NCI-H82 (cell line): Measurements from ENCODE around the gene IL1RAPL2.
"Not testable (repeated sequence)": the region's sequence is repeated elsewhere in the genome, so short reads cannot be mapped to it uniquely, and the experiment has no call there.

Source experiments
- DNase-seq: peaks from one replicate; lab custom pipeline; 2025; lab: John Stamatoyannopoulos, UW

The IL1RAPL2 gene

GRCh38 chrX:104854790-104855340 lies 288.9 kb downstream of the IL1RAPL2 start:
- DNase-seq, result no peak

DNA sequence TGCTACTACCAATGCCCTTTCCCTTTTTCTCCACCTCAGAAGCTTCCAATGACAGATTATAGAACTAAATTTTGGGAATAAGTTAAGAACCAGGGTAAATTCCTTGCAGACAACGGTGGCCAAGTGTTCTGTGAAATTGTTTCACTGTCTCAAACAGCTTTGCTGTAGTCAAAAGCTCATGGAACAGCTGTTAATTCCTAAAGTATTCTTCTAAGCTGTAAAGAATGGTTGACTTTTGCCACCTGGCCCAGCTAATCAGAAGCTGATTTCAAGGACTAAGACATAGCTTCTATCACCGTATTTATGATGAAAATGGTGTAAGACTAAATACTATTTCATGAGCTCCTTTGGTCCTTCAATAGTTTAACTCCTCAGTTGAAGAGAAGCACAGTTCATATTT lies 297.5 kb downstream of the IL1RAPL2 start:
- peak; percentile 7 for DNase-seq

- DNase-seq, result no peak
Observed at GRCh38 chrX:104864296-104864695, 298.3 kb downstream of the IL1RAPL2 start.

GRCh38 chrX:104877504-104877903 lies 311.5 kb downstream of the IL1RAPL2 start:
- no peak for DNase-seq

DNA sequence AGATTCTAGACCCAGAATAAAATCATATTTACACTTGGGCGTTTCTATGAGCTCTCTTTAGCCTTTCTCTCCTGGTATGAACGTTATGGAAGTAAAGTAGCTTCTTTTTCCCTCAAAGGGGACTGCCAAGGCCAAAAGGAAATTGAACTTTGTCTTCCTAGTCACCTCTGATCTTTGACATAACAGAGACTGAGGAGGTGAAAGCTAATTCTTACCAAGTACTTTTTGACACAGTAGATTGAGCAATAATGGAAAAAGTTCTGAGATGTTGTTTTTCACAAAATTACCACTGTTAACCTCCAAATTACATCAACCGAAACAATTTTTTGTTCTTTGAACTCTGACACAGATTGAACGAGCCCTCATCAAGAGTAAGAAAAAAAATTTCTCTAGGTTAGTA lies 336.1 kb downstream of the IL1RAPL2 start:
- DNase-seq, result no peak

DNA sequence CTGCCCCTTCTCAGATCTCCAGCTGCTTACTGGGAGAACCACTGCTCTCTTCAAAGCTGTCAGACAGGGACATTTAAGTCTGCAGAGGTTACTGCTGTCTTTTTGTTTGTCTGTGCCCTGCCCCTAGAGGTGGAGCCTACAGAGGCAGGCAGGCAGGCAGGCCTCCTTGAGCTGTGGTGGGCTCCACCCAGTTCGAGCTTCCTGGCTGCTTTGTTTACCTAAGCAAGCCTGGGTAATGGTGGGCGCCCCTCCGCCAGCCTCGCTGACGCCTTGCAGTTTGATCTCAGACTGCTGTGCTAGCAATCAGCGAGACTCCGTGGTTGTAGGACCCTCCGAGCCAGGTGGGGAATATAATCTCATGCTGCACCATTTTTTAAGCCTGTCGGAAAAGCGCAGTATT lies 343.7 kb downstream of the IL1RAPL2 start:
- DNase-seq, result not testable (repeated sequence)

DNA sequence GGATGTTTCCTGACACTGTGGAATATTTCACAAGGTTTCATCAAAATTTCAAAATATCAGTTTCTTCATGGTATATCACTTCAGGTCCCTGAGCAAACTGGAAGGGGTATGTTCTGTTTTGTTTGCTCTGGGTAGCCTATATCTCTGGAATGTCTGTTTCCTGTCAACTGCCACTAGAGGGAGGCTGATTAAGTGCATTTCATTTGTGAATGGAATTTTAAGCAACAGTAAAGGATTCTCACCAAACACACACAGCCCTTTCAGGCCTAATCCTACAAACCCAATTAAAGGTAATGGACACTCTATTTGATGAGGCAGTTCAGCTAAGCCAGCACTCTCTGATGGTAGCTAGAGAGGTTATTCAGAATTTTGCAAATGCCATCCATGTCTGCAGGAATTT lies 347.3 kb downstream of the IL1RAPL2 start:
- DNase-seq, result peak; percentile 92

GRCh38 chrX:104914686-104915085 lies 348.7 kb downstream of the IL1RAPL2 start:
- not testable (repeated sequence) for DNase-seq

GRCh38 chrX:104918122-104918521 lies 352.1 kb downstream of the IL1RAPL2 start:
- no peak for DNase-seq

DNA sequence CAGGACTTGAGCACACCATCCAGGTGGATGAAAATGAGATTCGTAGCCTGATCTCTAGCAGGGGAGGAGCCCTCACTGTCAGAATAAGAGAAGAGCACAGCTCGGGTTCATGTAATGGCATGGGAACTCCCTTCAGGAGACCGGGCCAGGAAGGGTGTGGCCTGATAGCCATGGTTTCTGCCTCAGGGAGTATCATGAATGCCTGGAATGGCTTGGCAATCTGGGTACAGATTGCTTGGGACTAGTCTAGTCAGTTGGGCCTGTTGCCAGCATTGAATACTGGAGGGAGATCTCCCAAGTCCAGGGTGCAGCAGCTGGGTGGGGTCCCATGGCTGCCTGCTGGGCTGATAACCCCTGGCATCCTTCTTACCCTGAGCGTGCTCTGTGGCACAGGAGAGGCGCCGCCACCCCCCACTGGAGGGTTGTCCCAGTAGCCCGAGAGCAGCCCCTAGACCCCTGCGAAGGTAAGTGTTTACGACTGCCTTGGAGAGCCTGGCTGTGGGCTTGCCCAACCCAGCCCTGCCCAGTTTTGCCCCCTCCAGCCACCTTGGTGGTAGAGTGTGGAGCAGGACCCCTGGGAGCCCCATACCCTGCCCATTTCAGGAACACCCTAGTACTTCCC lies 355.7 kb downstream of the IL1RAPL2 start:
- DNase-seq, result no peak

DNA sequence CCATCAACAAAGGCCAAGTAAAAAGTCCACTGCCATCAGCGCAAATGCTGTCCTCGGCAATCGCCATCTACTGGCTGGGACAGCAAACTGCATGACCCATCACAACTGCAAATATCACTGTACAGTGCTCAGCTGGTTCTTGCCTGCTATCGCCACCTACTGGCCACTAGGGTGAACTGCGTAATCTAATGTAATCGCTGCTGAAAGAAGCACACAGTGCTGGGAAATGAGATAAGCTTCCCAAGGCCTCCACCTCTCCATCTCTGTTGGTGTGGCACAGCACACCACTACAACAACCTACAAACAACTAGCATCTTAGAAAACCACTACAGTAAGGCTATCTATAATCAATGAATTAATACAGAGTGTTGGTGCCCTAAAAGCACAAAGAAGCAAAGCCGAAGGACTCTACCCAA lies 356.2 kb downstream of the IL1RAPL2 start:
- peak; percentile 79 for DNase-seq

DNA sequence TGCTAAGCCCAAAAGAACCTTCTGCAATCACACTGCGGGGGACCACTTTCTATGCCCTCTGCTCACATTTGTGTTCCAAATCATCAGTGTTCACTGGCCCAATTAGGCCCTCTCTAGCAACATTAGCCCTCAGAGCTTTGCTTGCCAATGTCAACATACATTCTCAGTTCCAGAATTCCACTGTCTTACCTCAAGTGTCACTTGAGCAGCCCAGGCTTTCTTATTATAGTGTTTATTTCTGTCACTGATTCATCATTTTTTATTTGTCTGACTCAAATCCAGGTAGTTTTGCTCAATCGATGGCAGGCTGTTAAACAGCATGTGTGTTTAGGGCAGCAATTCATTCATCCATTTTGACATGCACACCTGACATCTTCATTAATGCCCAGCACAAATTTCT lies 363.3 kb downstream of the IL1RAPL2 start:
- DNase-seq, result no peak

GRCh38 chrX:104935581-104935980 lies 369.6 kb downstream of the IL1RAPL2 start:
- no peak for DNase-seq

DNA sequence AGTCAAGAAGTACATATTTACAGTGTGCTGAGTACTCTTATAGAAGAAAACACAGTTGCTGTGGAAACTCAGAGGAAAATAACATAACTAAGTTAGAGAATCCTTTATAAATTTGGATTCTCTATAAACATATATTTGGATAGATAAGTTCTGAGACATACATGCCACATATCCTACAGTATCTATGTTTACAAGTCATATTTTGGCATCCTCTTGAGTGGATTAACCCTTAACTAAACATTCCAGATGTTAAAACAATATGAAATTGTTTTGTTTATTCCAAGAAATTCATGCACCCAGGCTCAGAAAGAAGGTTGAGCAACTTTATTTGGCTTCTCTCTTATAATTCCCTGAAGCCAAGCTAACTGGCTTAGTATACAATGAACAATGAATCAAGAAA lies 387.3 kb downstream of the IL1RAPL2 start:
- DNase-seq, result no peak

DNA sequence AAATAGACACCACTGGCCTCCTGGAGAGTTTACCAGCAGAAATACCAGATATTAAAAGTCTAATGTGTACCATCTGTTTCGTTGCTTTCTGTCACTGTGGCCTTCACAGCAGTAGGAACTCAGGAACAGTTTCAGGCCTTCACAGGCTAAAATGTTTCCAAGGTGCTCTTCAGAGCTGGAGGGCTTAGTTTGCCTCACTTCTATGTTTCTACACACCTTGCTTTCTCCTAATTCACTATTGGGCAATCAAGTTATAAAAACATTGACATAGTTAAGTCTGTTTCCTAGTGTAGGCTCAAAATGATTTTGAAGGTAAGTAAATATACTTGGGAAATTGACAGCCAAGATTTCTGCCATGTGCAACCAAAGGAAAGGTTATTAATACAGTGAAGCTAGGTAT lies 395.9 kb downstream of the IL1RAPL2 start:
- no peak for DNase-seq

GRCh38 chrX:104968241-104968640 lies 402.2 kb downstream of the IL1RAPL2 start:
- DNase-seq, result no peak

GRCh38 chrX:104972737-104973136 lies 406.7 kb downstream of the IL1RAPL2 start:
- DNase-seq, result peak; percentile 66

- DNase-seq, result no peak
Observed at GRCh38 chrX:104987063-104987462, 421.1 kb downstream of the IL1RAPL2 start.

DNA sequence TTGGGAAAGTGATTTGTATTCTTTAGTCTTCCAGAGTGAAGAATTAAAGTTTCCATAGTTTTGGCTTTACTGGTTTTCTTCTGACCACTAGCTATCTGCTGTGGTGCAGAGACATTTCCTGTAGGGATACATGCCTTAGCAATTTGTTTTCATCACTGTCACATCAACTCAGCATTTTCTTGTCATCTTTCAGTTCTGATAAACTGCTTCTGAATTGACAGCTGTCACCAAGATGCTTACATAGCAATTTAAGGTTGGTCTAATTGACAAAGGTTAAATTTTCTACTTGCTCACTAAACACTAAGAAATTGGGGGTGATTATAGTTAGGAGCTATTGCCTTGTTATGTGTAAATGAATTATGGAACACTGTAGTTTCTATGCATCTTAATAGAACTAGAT lies 422.0 kb downstream of the IL1RAPL2 start:
- no peak for DNase-seq

- peak; percentile 78 for DNase-seq
Observed at GRCh38 chrX:104995546-104995945, 429.5 kb downstream of the IL1RAPL2 start.

- peak; percentile 38 for DNase-seq
Observed at GRCh38 chrX:105006103-105006502, 440.1 kb downstream of the IL1RAPL2 start.

DNA sequence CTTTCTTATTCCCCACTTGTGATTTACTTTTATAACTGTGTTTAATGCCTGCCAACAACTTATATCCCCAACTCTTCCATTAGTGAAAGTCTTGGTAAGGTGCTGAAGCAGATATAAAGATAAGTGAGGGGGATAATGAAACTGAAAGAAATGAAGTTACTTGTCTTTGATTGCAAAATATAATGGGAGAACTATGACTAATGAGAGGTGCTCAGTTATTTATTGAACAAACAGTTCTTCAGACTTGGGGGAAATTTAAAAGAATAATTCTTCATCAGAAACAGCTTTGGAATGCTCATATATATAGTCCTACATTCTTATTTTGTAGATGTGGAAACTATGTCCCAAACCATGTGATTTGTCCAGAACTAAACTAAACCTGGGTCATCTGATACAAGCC lies 441.0 kb downstream of the IL1RAPL2 start:
- DNase-seq, result no peak

DNA sequence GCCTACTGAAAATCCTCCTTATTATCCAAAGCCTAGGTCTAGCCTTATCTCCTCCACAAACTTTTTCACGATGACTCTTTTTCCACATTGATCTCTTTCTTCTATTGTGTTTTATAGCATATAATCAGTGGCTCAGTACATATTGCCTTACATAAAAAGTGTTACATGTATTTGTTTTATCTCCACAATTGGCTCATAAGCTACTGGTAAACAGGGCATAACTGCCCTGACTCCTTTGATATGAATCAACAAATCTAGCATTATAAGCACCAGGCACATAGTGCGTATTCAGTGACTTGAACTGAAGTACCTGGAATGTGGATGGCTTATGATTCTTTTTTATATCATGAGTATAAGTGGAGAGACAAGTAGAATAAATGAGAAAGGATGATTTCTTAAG lies 447.7 kb downstream of the IL1RAPL2 start:
- no peak for DNase-seq

DNA sequence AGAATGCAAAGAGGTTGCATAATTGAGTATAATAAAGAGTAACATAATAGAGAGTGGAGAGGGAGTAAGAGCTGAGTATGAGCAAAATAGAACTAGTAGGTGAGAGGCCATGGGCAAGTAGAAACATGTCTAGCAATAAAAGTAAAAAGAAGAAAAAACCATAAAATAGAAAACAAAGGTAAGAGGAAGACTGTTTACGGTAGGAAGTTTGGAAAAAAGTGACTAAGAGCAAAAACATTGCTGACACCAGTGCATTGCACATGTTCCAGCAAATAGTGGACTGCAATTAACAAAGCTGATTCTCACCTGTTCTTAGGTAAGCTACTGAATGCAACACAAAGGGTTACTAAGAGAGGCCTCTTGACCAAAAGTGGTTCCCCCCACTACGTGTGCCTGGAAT lies 451.6 kb downstream of the IL1RAPL2 start:
- no peak for DNase-seq
